HL-60 (cell line): ENCODE results near the gene ZNF618.

Experiments
- GABPA ChIP-seq: IDR thresholded peaks from 2 replicates; pipeline ENCODE4 v1.6.1; 2012; ENCODE audit warnings: low read depth
- POLR2AphosphoS5 ChIP-seq: IDR thresholded peaks from 2 replicates; pipeline ENCODE4 v1.6.1; 2012; ENCODE audit warnings: low read depth
- SPI1 ChIP-seq: IDR thresholded peaks from 2 replicates; pipeline ENCODE4 v1.6.1; 2012; ENCODE audit warnings: low read depth, mild to moderate bottlenecking, borderline replicate concordance
- TF ChIP-seq, protein P1 (sequence below): IDR thresholded peaks from one replicate; pipeline ENCODE4 v1.5.1; 2011; ENCODE audit warnings: low read length, control low read depth, inconsistent platforms; ENCODE audit not compliant: insufficient read depth
- TF ChIP-seq, protein P2 (sequence below): IDR thresholded peaks from 2 replicates; pipeline ENCODE4 v1.6.1; 2012; ENCODE audit warnings: low read depth; ENCODE audit not compliant: insufficient replicate concordance

DNA sequence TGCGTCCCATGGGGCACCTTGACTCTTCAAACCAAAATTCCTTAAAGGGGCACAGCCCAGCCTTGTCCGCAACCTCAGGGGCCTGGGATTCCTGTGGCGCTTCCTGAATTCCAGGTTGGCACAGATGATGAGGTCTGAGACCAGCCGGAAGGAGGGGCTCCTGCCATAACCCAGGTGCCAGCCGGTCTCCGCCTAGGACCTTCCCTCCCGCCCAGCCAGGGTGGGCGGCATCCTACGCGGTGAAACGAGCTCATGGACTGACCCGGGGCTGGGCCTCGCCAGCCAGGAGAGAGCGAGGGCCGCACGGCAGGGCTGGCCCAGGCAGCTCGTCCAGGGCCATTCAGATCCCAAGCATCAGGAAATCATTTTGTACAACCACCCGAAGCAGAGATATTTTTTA, 179.0 kb downstream of the ZNF618 start:
- TF ChIP-seq, protein P1, sequence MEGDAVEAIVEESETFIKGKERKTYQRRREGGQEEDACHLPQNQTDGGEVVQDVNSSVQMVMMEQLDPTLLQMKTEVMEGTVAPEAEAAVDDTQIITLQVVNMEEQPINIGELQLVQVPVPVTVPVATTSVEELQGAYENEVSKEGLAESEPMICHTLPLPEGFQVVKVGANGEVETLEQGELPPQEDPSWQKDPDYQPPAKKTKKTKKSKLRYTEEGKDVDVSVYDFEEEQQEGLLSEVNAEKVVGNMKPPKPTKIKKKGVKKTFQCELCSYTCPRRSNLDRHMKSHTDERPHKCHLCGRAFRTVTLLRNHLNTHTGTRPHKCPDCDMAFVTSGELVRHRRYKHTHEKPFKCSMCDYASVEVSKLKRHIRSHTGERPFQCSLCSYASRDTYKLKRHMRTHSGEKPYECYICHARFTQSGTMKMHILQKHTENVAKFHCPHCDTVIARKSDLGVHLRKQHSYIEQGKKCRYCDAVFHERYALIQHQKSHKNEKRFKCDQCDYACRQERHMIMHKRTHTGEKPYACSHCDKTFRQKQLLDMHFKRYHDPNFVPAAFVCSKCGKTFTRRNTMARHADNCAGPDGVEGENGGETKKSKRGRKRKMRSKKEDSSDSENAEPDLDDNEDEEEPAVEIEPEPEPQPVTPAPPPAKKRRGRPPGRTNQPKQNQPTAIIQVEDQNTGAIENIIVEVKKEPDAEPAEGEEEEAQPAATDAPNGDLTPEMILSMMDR: no peak
- TF ChIP-seq POLR2AphosphoS5 (no peak), SPI1 (no peak), GABPA (no peak)
- TF ChIP-seq, protein P2, sequence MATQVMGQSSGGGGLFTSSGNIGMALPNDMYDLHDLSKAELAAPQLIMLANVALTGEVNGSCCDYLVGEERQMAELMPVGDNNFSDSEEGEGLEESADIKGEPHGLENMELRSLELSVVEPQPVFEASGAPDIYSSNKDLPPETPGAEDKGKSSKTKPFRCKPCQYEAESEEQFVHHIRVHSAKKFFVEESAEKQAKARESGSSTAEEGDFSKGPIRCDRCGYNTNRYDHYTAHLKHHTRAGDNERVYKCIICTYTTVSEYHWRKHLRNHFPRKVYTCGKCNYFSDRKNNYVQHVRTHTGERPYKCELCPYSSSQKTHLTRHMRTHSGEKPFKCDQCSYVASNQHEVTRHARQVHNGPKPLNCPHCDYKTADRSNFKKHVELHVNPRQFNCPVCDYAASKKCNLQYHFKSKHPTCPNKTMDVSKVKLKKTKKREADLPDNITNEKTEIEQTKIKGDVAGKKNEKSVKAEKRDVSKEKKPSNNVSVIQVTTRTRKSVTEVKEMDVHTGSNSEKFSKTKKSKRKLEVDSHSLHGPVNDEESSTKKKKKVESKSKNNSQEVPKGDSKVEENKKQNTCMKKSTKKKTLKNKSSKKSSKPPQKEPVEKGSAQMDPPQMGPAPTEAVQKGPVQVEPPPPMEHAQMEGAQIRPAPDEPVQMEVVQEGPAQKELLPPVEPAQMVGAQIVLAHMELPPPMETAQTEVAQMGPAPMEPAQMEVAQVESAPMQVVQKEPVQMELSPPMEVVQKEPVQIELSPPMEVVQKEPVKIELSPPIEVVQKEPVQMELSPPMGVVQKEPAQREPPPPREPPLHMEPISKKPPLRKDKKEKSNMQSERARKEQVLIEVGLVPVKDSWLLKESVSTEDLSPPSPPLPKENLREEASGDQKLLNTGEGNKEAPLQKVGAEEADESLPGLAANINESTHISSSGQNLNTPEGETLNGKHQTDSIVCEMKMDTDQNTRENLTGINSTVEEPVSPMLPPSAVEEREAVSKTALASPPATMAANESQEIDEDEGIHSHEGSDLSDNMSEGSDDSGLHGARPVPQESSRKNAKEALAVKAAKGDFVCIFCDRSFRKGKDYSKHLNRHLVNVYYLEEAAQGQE: no peak
